Naive thymus-derived CD4-positive, alpha-beta T cell (primary cell): ENCODE data around the gene AMBRA1. TPM values are rescaled to one million over a fixed set of nuclear protein-coding genes. Genes with fewer than 3 reads are reported as not detected.
A peak's percentile ranks its signal among the peaks of the same experiment; 100 is the strongest.

Experiments
- ATAC-seq: fragments of 150-1000 bp; cut with Tn5 transposase; 2 replicates; pipeline ENCODE4 v1.10.0; 2021; ENCODE audit warnings: mild to moderate bottlenecking, moderate library complexity
- CTCF ChIA-PET: fragments of 350-600 bp; sonication (Branson Sonifier 250); formaldehyde crosslinking; loops from one replicate; lab custom pipeline; 2021; ENCODE audit warnings: antibody characterized with exemption; lab: Charles Lee
- POLR2A ChIA-PET: fragments of 350-600 bp; sonication (Branson Sonifier 250); formaldehyde crosslinking; loops from one replicate; lab custom pipeline; 2021; ENCODE audit warnings: antibody characterized with exemption, inconsistent platforms; lab: Charles Lee
- DNase-seq, 9 donors: peaks; one replicate each; pipeline versions ENCODE4 v3.0.0 to v3.0.0-alpha.2; 2020 to 2022; ENCODE audit warnings: mixed read lengths in 1 of 9
- H3K27ac ChIP-seq: one replicate; pipeline ENCODE4 v1.7.0; 2013; ENCODE audit warnings: mild to moderate bottlenecking, low read depth, low read length, moderate library complexity
- H3K27me3 ChIP-seq, 2 donors: one replicate each; pipeline ENCODE4 v1.7.0; 2013; ENCODE audit warnings: low read length in 2 of 2, mild to moderate bottlenecking in 2 of 2, moderate library complexity in 2 of 2; ENCODE audit not compliant: control insufficient read depth in 2 of 2, insufficient read depth in 2 of 2
- H3K36me3 ChIP-seq, 3 experiments: 1 replicate in 2 of 3; 2 replicates in 1 of 3; pipeline ENCODE4 v1.7.0; 2013; ENCODE audit warnings: low read length in 3 of 3, mild to moderate bottlenecking in 3 of 3, moderate library complexity in 1 of 3; ENCODE audit not compliant: insufficient read depth in 3 of 3, control insufficient read depth in 2 of 3
- H3K4me1 ChIP-seq, 2 donors: one replicate each; pipeline ENCODE4 v1.7.0; 2013; ENCODE audit warnings: low read length in 2 of 2, mild to moderate bottlenecking in 2 of 2, moderate library complexity in 1 of 2; ENCODE audit not compliant: control insufficient read depth in 2 of 2, insufficient read depth in 2 of 2
- H3K4me3 ChIP-seq: 2 replicates; pipeline ENCODE4 v1.7.0; 2013; ENCODE audit warnings: mild to moderate bottlenecking, low read length
- H3K9me3 ChIP-seq, 3 experiments: 1 replicate in 2 of 3; 2 replicates in 1 of 3; pipeline ENCODE4 v1.7.0; 2013; ENCODE audit warnings: low read length in 3 of 3; ENCODE audit not compliant: control insufficient read depth in 2 of 3
- H3K27ac Mint-ChIP-seq, 9 donors: one replicate each; pipeline ENCODE4 v1.8.0; 2020 to 2022; ENCODE audit warnings: mixed read lengths in 9 of 9, mild to moderate bottlenecking in 8 of 9, moderate library complexity in 5 of 9, inconsistent platforms in 2 of 9
- H3K27me3 Mint-ChIP-seq, 5 donors: one replicate each; pipeline ENCODE4 v1.8.0; 2021 to 2022; ENCODE audit warnings: mixed read lengths in 5 of 5, mild to moderate bottlenecking in 1 of 5
- H3K36me3 Mint-ChIP-seq, 5 donors: one replicate each; pipeline ENCODE4 v1.8.0; 2020 to 2022; ENCODE audit warnings: mixed read lengths in 5 of 5, mild to moderate bottlenecking in 3 of 5, inconsistent platforms in 1 of 5
- H3K4me1 Mint-ChIP-seq, 7 donors: one replicate each; pipeline ENCODE4 v1.8.0; 2020 to 2022; ENCODE audit warnings: mixed read lengths in 7 of 7, mild to moderate bottlenecking in 3 of 7, inconsistent platforms in 1 of 7
- H3K4me3 Mint-ChIP-seq, 10 donors: one replicate each; pipeline ENCODE4 v1.8.0; 2020 to 2022; ENCODE audit warnings: mild to moderate bottlenecking in 10 of 10, mixed read lengths in 10 of 10, moderate library complexity in 6 of 10, inconsistent platforms in 2 of 10
- H3K9me3 Mint-ChIP-seq, 11 donors: one replicate each; pipeline ENCODE4 v1.8.0; 2020 to 2022; ENCODE audit warnings: mixed read lengths in 11 of 11, mild to moderate bottlenecking in 4 of 11, inconsistent platforms in 1 of 11, moderate library complexity in 1 of 11
- intact Hi-C, 2 donors: fragments of 100-400 bp; cut with micrococcal nuclease; formaldehyde crosslinking; loops; one replicate each; pipeline ENCODE4 v1.15.1; 2023
- polyA plus RNA-seq, 2 donors: library from polyadenylated mRNA; unstranded; fragments of 300-500 nt; fragmentation: Illumina TruSeq; gene quantifications; one replicate each; pipeline ENCODE4 v1.2.3, GENCODE V29; 2021
- total RNA-seq, 6 experiments: library from RNA in 5 of 6; stranded (reverse) in 5 of 6; gene quantifications; 1 replicate in 5 of 6; 2 replicates in 1 of 6; pipeline ENCODE4 v1.2.3 and lab custom pipeline; 2021 to 2026

Gene AMBRA1
- total and polyA plus RNA-seq, 7 experiments from 2014 or later = 8.9 to 48.7 (median 41.2) TPM

- DNase-seq (no peak), ATAC-seq (no peak)
- H3K4me3 Mint-ChIP-seq = no peak overlapping the region
- intact Hi-C loops = loop anchor here (1.0 to 2.0 kb wide), 6 partner anchors 10 to 289 kb away; no protein-coding TSS in a partner anchor
- Histone ChIP-seq H3K36me3 (no peaks in the 10 kb centered on the region), H3K4me1 (peaks cover 0 to 8% of the 10 kb centered on the region in 2 donors), H3K27me3 (no peaks in the 10 kb centered on the region), H3K9me3 (no peaks in the 10 kb centered on the region), H3K4me3 (no peak overlapping the region), H3K27ac (no peak overlapping the region)
- H3K27ac Mint-ChIP-seq = peak overlapping the region in 2 of 9 donors; percentile 31 to 65
- POLR2A ChIA-PET = no interaction called here
- peaks cover 0 to 3% (median 0%) of the 10 kb centered on the region in 11 donors for H3K9me3 Mint-ChIP-seq
- peaks cover 15 to 45% (median 36%) of the 10 kb centered on the region in 7 donors for H3K4me1 Mint-ChIP-seq
- H3K27me3 Mint-ChIP-seq = no peaks in the 10 kb centered on the region
- CTCF ChIA-PET = interaction anchor here (0.8 to 1.5 kb wide), 6 partner anchors 9 to 285 kb away, joined by 3 to 6 read pairs (median 4); no protein-coding TSS in a partner anchor
- peaks cover 0 to 15% (median 12%) of the 10 kb centered on the region in 5 donors for H3K36me3 Mint-ChIP-seq
These were observed 65.3 kb downstream of the AMBRA1 start for GRCh38 chr11:46528445-46529094.

- H3K27ac ChIP-seq = no peak overlapping the region
- DNase-seq (no peak), ATAC-seq (no peak)
- peak overlapping the region in 1 of 10 donors; percentile 29 for H3K4me3 Mint-ChIP-seq
- intact Hi-C loops = loop anchor here (2.0 kb wide), 3 partner anchors 37 to 175 kb away; no protein-coding TSS in a partner anchor
- ChIA-PET CTCF (no interaction called here), POLR2A (interaction anchor here (0.7 kb wide), 1 partner anchor 35 kb away, joined by 4 read pairs; no protein-coding TSS in a partner anchor)
- H3K27me3 ChIP-seq = no peaks in the 10 kb centered on the region
- no peak overlapping the region for H3K4me3 ChIP-seq
- no peaks in the 10 kb centered on the region for H3K27me3 Mint-ChIP-seq
- peaks cover 0 to 8% of the 10 kb centered on the region in 2 donors for H3K4me1 ChIP-seq
- H3K9me3 Mint-ChIP-seq = peaks cover 0 to 3% (median 0%) of the 10 kb centered on the region in 11 donors
- no peaks in the 10 kb centered on the region for H3K9me3 ChIP-seq
- H3K4me1 Mint-ChIP-seq = peaks cover 18 to 47% (median 41%) of the 10 kb centered on the region in 7 donors
- no peak overlapping the region for H3K27ac Mint-ChIP-seq
- no peaks in the 10 kb centered on the region for H3K36me3 ChIP-seq
- peaks cover 0 to 18% (median 13%) of the 10 kb centered on the region in 5 donors for H3K36me3 Mint-ChIP-seq
These were observed 66.2 kb downstream of the AMBRA1 start for GRCh38 chr11:46527591-46528130.

GRCh38 chr11:46526216-46527215 lies 67.3 kb downstream of the AMBRA1 start:
- ChIA-PET POLR2A (no interaction called here), CTCF (interaction anchor here (0.7 to 1.0 kb wide), 2 partner anchors 9 to 47 kb away, joined by 3 read pairs; no protein-coding TSS in a partner anchor)
- Mint-ChIP-seq H3K36me3 (peaks cover 0 to 24% (median 13%) of the 10 kb centered on the region in 5 donors), H3K9me3 (peaks cover 0 to 3% (median 0%) of the 10 kb centered on the region in 11 donors), H3K27ac (no peak overlapping the region), H3K4me3 (no peak overlapping the region), H3K27me3 (no peaks in the 10 kb centered on the region), H3K4me1 (peaks cover 21 to 55% (median 41%) of the 10 kb centered on the region in 7 donors)
- ATAC-seq = no peak
- Histone ChIP-seq H3K27ac (no peak overlapping the region), H3K4me3 (no peak overlapping the region), H3K36me3 (no peaks in the 10 kb centered on the region), H3K4me1 (peaks cover 0 to 8% of the 10 kb centered on the region in 2 donors), H3K9me3 (no peaks in the 10 kb centered on the region), H3K27me3 (no peaks in the 10 kb centered on the region)
- intact Hi-C loops = no loop called here
- no peak for DNase-seq

GRCh38 chr11:46524201-46524770 lies 69.5 kb downstream of the AMBRA1 start:
- H3K9me3 Mint-ChIP-seq = peaks cover 0 to 3% (median 0%) of the 10 kb centered on the region in 11 donors
- no peak overlapping the region for H3K27ac Mint-ChIP-seq
- CTCF ChIA-PET = interaction anchor here (0.9 kb wide), 1 partner anchor 34 kb away, joined by 3 read pairs; no protein-coding TSS in a partner anchor

GRCh38 chr11:46523290-46523689 lies 70.5 kb downstream of the AMBRA1 start:
- DNase-seq = no peak
- CTCF ChIA-PET = no interaction called here
- peaks cover 7 to 45% (median 29%) of the 10 kb centered on the region in 7 donors for H3K4me1 Mint-ChIP-seq

More at GRCh38 chr11:46524201-46524770, 69.5 kb downstream of the AMBRA1 start:
- intact Hi-C loops = no loop called here
- POLR2A ChIA-PET = no interaction called here
- Mint-ChIP-seq H3K27me3 (no peaks in the 10 kb centered on the region), H3K4me3 (no peak overlapping the region), H3K4me1 (peaks cover 17 to 51% (median 36%) of the 10 kb centered on the region in 7 donors), H3K36me3 (peaks cover 0 to 25% (median 13%) of the 10 kb centered on the region in 5 donors)
- Histone ChIP-seq H3K4me3 (no peak overlapping the region), H3K9me3 (no peaks in the 10 kb centered on the region), H3K27ac (no peak overlapping the region), H3K36me3 (no peaks in the 10 kb centered on the region), H3K4me1 (peaks cover 0 to 4% of the 10 kb centered on the region in 2 donors), H3K27me3 (no peaks in the 10 kb centered on the region)
- no peak for ATAC-seq
- no peak for DNase-seq

More at GRCh38 chr11:46523290-46523689, 70.5 kb downstream of the AMBRA1 start:
- H3K27ac Mint-ChIP-seq = no peak overlapping the region
- Histone ChIP-seq H3K9me3 (no peaks in the 10 kb centered on the region), H3K27ac (no peak overlapping the region), H3K36me3 (no peaks in the 10 kb centered on the region), H3K4me3 (no peak overlapping the region), H3K27me3 (no peaks in the 10 kb centered on the region), H3K4me1 (no peaks in the 10 kb centered on the region)
- no peak overlapping the region for H3K4me3 Mint-ChIP-seq
- POLR2A ChIA-PET = no interaction called here
- ATAC-seq = no peak
- peaks cover 0 to 3% (median 0%) of the 10 kb centered on the region in 11 donors for H3K9me3 Mint-ChIP-seq
- H3K27me3 Mint-ChIP-seq = no peaks in the 10 kb centered on the region
- H3K36me3 Mint-ChIP-seq = peaks cover 0 to 25% (median 13%) of the 10 kb centered on the region in 5 donors
- intact Hi-C loops = no loop called here
